Neural cell (in vitro differentiated cells): ENCODE results near the gene GNG7.

ENCODE experiments used
- EZH2 ChIP-seq: fragments of 200-600, 300-800 bp; shearing (Covaris generic), sonication (generic); IDR thresholded peaks from 2 replicates; pipeline ENCODE4 v1.6.1; 2014; ENCODE audit warnings: antibody characterized with exemption, low read length, borderline replicate concordance, mild to moderate bottlenecking; ENCODE audit not compliant: insufficient read depth, poor library complexity, severe bottlenecking
- MXI1 ChIP-seq: fragments of 450-650 bp; conservative IDR thresholded peaks from 2 replicates; pipeline ENCODE4 v1.6.1; 2014; ENCODE audit warnings: antibody characterized with exemption, mild to moderate bottlenecking; ENCODE audit not compliant: poor library complexity, severe bottlenecking
- TF ChIP-seq, protein P1 (sequence below): fragments of 450-650 bp; IDR thresholded peaks from 2 replicates; pipeline ENCODE4 v1.5.1; 2014; ENCODE audit warnings: antibody characterized with exemption, mild to moderate bottlenecking, moderate library complexity; ENCODE audit not compliant: poor library complexity, severe bottlenecking

DNA sequence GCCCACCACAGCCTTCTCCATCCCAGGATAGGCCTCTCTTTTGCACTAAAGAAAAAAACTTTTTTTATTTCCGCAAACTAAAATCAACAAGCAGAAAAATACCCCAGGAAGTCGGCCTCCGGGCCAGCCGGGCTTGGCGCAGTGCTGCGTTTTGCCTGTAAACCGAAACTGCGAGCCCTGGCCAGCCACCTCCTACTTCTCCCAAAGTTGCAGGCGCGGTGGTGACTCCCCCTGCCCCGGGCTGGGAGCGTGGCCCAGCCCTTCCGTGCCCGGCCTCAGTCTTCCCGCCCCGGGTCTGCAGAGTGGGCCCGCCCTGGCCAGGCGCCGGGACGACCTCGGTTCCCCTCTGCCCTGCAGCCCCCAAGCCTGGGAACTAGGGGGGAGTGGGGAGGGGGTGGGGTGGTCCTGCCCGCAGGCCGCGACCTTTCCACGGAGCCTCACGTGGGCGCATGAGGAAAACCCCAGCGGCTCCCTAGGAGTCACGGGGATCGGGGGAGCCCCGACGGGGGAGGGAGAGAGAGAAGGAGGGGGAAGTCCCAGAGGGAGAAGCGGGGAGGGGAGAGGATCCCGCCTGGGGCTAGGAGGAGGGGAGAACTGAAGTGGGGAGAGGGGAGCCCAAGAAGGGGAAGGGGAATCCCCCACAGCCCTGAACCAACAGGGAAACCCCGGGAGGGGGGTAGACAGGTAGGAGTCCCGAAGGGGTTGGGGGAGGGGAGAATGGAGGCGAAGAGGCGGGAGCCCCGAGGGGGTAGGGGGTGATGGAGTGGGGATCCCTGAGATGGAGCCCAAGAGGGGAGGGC, 223.5 kb downstream of the GNG7 start:
- TF ChIP-seq, protein P1, sequence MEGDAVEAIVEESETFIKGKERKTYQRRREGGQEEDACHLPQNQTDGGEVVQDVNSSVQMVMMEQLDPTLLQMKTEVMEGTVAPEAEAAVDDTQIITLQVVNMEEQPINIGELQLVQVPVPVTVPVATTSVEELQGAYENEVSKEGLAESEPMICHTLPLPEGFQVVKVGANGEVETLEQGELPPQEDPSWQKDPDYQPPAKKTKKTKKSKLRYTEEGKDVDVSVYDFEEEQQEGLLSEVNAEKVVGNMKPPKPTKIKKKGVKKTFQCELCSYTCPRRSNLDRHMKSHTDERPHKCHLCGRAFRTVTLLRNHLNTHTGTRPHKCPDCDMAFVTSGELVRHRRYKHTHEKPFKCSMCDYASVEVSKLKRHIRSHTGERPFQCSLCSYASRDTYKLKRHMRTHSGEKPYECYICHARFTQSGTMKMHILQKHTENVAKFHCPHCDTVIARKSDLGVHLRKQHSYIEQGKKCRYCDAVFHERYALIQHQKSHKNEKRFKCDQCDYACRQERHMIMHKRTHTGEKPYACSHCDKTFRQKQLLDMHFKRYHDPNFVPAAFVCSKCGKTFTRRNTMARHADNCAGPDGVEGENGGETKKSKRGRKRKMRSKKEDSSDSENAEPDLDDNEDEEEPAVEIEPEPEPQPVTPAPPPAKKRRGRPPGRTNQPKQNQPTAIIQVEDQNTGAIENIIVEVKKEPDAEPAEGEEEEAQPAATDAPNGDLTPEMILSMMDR = no peak
- TF ChIP-seq EZH2 (no peak), MXI1 (no peak)
